ENCODE data around the gene UXS1. TPM values are rescaled to one million over a fixed set of nuclear protein-coding genes. Genes with fewer than 3 reads are reported as not detected.

The UXS1 gene
- polyA plus RNA-seq, 1 of the 3 experiments (the other 2 are of a cell fraction): 55.9 TPM

DNA sequence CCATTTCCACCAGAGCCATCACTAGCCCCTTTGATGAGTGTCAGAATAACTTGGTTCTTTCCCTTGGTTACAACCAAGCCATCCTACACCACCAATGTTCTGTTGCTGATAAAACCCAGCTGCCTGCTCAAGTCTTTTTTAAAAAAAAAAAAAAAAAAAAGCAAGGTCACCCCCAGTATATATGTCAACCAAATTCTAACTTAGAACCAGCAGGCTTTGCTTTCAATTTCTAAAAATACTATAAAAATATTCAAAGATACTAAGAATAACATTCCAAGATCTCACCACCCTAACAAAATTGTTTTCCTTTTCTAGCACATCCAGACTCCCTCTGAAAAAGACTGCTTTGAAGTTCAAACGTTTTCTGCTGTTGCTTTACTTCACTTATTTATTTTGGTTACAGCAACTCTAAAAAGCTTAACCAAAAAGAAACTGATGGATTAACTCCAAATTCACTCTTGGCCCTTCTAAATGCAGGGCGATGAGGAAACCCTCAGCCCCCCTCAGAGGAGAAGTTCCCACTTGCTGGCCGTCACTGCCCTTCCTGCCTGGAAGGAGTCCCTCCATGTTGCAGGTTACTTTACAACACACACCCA, 10.9 kb downstream of the UXS1 start:
- Histone ChIP-seq H3F3A (replicated peaks; ENCODE audit: insufficient read depth) (no peaks in the 10 kb centered on the region), H3K27ac (ENCODE audit: low read depth in 2 of 2, low read length in 1 of 2) (no peak overlapping the region), H3K4me2 (no peak overlapping the region), H3K9me3 (no peaks in the 10 kb centered on the region), H3K36me3 (replicated peaks in 1 of 2; ENCODE audit: control insufficient read depth in 1 of 2, insufficient read depth in 2 of 2, low read length in 1 of 2) (no peaks in the 10 kb centered on the region), H3K4me3 (ENCODE audit: low read depth in 2 of 2, low read length in 1 of 2) (no peak overlapping the region), H3K9ac (no peak overlapping the region), H3K9me2 (no peaks in the 10 kb centered on the region), H3K4me1 (ENCODE audit: control insufficient read depth in 1 of 2, insufficient read depth in 2 of 2, low read depth in 1 of 2, low read length in 1 of 2) (0 out of 4 replicates have a peak, but pooled peaks cover 0 to 3% of the 10 kb centered on the region in 2 experiments), H4K20me1 (ENCODE audit: insufficient read depth) (no peaks in the 10 kb centered on the region), H3K79me2 (ENCODE audit: insufficient read depth) (peaks cover 47% of the 10 kb centered on the region), H2AFZ (ENCODE audit: low read depth) (no peak overlapping the region), H3K27me3 (ENCODE audit: insufficient read depth) (no peaks in the 10 kb centered on the region)
- DNase-seq: no peak
- CTCF ChIA-PET: no interaction called here
- POLR2A ChIA-PET: no interaction called here
- TF ChIP-seq TCF12 (IDR thresholded peaks at IDR 0.05): no peak
- no peak for TF ChIP-seq NFIC (IDR thresholded peaks at IDR 0.05; ENCODE audit: borderline replicate concordance)
- TF ChIP-seq SIN3A (IDR thresholded peaks at IDR 0.05; ENCODE audit: borderline replicate concordance, low read depth, low read length): no peak
- no peak for TF ChIP-seq CHD2 (IDR thresholded peaks at IDR 0.05; ENCODE audit: low read length, partially characterized antibody)
- TF ChIP-seq, protein P1, sequence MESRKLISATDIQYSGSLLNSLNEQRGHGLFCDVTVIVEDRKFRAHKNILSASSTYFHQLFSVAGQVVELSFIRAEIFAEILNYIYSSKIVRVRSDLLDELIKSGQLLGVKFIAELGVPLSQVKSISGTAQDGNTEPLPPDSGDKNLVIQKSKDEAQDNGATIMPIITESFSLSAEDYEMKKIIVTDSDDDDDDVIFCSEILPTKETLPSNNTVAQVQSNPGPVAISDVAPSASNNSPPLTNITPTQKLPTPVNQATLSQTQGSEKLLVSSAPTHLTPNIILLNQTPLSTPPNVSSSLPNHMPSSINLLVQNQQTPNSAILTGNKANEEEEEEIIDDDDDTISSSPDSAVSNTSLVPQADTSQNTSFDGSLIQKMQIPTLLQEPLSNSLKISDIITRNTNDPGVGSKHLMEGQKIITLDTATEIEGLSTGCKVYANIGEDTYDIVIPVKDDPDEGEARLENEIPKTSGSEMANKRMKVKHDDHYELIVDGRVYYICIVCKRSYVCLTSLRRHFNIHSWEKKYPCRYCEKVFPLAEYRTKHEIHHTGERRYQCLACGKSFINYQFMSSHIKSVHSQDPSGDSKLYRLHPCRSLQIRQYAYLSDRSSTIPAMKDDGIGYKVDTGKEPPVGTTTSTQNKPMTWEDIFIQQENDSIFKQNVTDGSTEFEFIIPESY (IDR thresholded peaks at IDR 0.05; ENCODE audit: borderline replicate concordance, low read depth): no peak
- TF ChIP-seq JUND (IDR thresholded peaks at IDR 0.05): no peak
- no peak for TF ChIP-seq RCOR1 (IDR thresholded peaks at IDR 0.05; ENCODE audit: low read length)
- TF ChIP-seq, protein P2, sequence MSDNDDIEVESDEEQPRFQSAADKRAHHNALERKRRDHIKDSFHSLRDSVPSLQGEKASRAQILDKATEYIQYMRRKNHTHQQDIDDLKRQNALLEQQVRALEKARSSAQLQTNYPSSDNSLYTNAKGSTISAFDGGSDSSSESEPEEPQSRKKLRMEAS (IDR thresholded peaks at IDR 0.05; ENCODE audit: low read depth): no peak
- no peak for TF ChIP-seq CTCF (IDR thresholded peaks at IDR 0.05)
- no peak for TF ChIP-seq MEF2A (IDR thresholded peaks at IDR 0.05; ENCODE audit: borderline replicate concordance, low read depth)
- TF ChIP-seq FOSL2 (IDR thresholded peaks at IDR 0.05; ENCODE audit: borderline replicate concordance, low read depth): no peak
- TF ChIP-seq MXI1 (IDR thresholded peaks at IDR 0.05; ENCODE audit: low read depth, low read length): no peak
- no peak for TF ChIP-seq FOXJ3 (CRISPR knock-in tag; IDR thresholded peaks at IDR 0.05)
- TF ChIP-seq, protein P3, sequence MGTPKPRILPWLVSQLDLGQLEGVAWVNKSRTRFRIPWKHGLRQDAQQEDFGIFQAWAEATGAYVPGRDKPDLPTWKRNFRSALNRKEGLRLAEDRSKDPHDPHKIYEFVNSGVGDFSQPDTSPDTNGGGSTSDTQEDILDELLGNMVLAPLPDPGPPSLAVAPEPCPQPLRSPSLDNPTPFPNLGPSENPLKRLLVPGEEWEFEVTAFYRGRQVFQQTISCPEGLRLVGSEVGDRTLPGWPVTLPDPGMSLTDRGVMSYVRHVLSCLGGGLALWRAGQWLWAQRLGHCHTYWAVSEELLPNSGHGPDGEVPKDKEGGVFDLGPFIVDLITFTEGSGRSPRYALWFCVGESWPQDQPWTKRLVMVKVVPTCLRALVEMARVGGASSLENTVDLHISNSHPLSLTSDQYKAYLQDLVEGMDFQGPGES (IDR thresholded peaks at IDR 0.05; ENCODE audit: low read depth, low read length): no peak
- TF ChIP-seq, protein P4, sequence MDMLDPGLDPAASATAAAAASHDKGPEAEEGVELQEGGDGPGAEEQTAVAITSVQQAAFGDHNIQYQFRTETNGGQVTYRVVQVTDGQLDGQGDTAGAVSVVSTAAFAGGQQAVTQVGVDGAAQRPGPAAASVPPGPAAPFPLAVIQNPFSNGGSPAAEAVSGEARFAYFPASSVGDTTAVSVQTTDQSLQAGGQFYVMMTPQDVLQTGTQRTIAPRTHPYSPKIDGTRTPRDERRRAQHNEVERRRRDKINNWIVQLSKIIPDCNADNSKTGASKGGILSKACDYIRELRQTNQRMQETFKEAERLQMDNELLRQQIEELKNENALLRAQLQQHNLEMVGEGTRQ (IDR thresholded peaks at IDR 0.05; ENCODE audit: borderline replicate concordance, low read depth, low read length): no peak
- no peak for TF ChIP-seq TAF1 (IDR thresholded peaks at IDR 0.05; ENCODE audit: borderline replicate concordance, low read depth, low read length)
- no peak for TF ChIP-seq EZH2phosphoT487 (IDR thresholded peaks at IDR 0.05; ENCODE audit: borderline replicate concordance, low read depth)
- TF ChIP-seq GATA2 (CRISPR knock-in tag; IDR thresholded peaks at IDR 0.05): no peak
- no peak for TF ChIP-seq ELF1 (IDR thresholded peaks at IDR 0.05)
- TF ChIP-seq PBX3 (IDR thresholded peaks at IDR 0.05): no peak
- WGBS (ENCODE audit: low lambda C conversion rate): 97% methylated on average over 3 of the region's 3 CpGs
